GM12878 (cell line): Measurements from ENCODE around the gene TRIM56. TPM values are rescaled to one million over a fixed set of nuclear protein-coding genes. Genes with fewer than 3 reads are reported as not detected.

Experiments used
- ATAC-seq: fragments of 200-7000 bp; cut with Tn5 transposase; 3 replicates; pipeline ENCODE4 v1.9.1; 2020; ENCODE audit warnings: mild to moderate bottlenecking, moderate library complexity
- BruUV-seq: library from RNA; stranded (reverse); fragments of 400-500 nt; replicated peaks from 2 replicates; lab custom pipeline; 2021; lab: Mats Ljungman, UMichigan
- CTCF ChIA-PET: fragments of 300-600 bp; sonication (Branson Sonifier 250); formaldehyde crosslinking; extraction: SDS; loops from one replicate; lab custom pipeline; 2021; ENCODE audit warnings: inconsistent platforms; lab: Yijun Ruan, JAX
- POLR2A ChIA-PET: fragments of 350-600 bp; formaldehyde crosslinking; extraction: SDS; loops from one replicate; lab custom pipeline; 2021; ENCODE audit warnings: inconsistent platforms; lab: Charles Lee
- RAD21 ChIA-PET: fragments of 300-600 bp; sonication (Branson Sonifier 250); formaldehyde crosslinking; loops from one replicate; lab custom pipeline; 2023; ENCODE audit warnings: antibody characterized with exemption; ENCODE audit not compliant: unreplicated experiment; lab: Charles Lee
- SMC1A ChIA-PET: fragments of 300-600 bp; sonication (Branson Sonifier 250); formaldehyde crosslinking; loops from one replicate; lab custom pipeline; 2023; ENCODE audit not compliant: unreplicated experiment, uncharacterized antibody; lab: Charles Lee
- DNase-seq: peaks from one replicate; pipeline ENCODE4 v3.0.0-alpha.2; 2011; ENCODE audit warnings: low read depth, low spot score
- FAIRE-seq: peaks from 3 replicates; lab custom pipeline; 2011; peaks lifted over from hg19 to GRCh38; lab: Jason Lieb, UNC
- H2AFZ ChIP-seq: 2 replicates; pipeline ENCODE4 v1.6.0; 2011; ENCODE audit warnings: low read depth, low read length, control low read depth; ENCODE audit not compliant: control insufficient read depth
- H3K27ac ChIP-seq: 2 replicates; pipeline ENCODE4 v1.5.1; 2011; ENCODE audit warnings: control low read depth; ENCODE audit not compliant: control insufficient read depth, insufficient read depth
- H3K27me3 ChIP-seq, 2 experiments: replicated peaks in 1 of 2; 2 replicates each; pipeline versions ENCODE4 v1.6.0 to v1.6.1; 2011; ENCODE audit warnings: low read length in 1 of 2; ENCODE audit not compliant: control insufficient read depth in 2 of 2, insufficient read depth in 2 of 2
- H3K36me3 ChIP-seq, 2 experiments: 2 replicates each; pipeline ENCODE4 v1.5.1; 2011; ENCODE audit warnings: low read length in 1 of 2; ENCODE audit not compliant: control insufficient read depth in 2 of 2, insufficient read depth in 2 of 2
- H3K4me1 ChIP-seq: 2 replicates; pipeline ENCODE4 v1.6.1; 2011; ENCODE audit warnings: mild to moderate bottlenecking, low read length, moderate library complexity, mixed read lengths; ENCODE audit not compliant: control insufficient read depth, insufficient read depth
- H3K4me2 ChIP-seq: 2 replicates; pipeline ENCODE4 v1.6.0; 2011; ENCODE audit warnings: control low read depth; ENCODE audit not compliant: control insufficient read depth, insufficient read depth
- H3K4me3 ChIP-seq: fragments of 200-600 bp; sonication (generic); 2 replicates; pipeline ENCODE4 v1.5.1; 2016
- H3K79me2 ChIP-seq: 2 replicates; pipeline ENCODE4 v1.6.0; 2011; ENCODE audit warnings: low read length; ENCODE audit not compliant: control insufficient read depth, insufficient read depth
- H3K9ac ChIP-seq: 2 replicates; pipeline ENCODE4 v1.8.0; 2011; ENCODE audit warnings: low read length, control low read depth, mixed read lengths; ENCODE audit not compliant: control insufficient read depth, insufficient read depth
- H3K9me3 ChIP-seq: replicated peaks from 3 replicates; pipeline ENCODE4 v1.5.1; 2011; ENCODE audit warnings: mild to moderate bottlenecking, low read length; ENCODE audit not compliant: control insufficient read depth, insufficient read depth
- H4K20me1 ChIP-seq: 2 replicates; pipeline ENCODE4 v1.6.0; 2011; ENCODE audit not compliant: control insufficient read depth, insufficient read depth
- ATF7 ChIP-seq: fragments of 450-650 bp; IDR thresholded peaks from 2 replicates; pipeline ENCODE4 v1.6.1; 2016; ENCODE audit warnings: low read depth, mild to moderate bottlenecking
- E2F8 ChIP-seq: fragments of 450-650 bp; IDR thresholded peaks from 2 replicates; pipeline ENCODE4 v1.6.1; 2018; ENCODE audit warnings: mild to moderate bottlenecking, low read depth, moderate library complexity; ENCODE audit not compliant: partially characterized antibody
- POU2F2 ChIP-seq: IDR thresholded peaks from 3 replicates; pipeline ENCODE4 v1.6.1; 2011; ENCODE audit warnings: low read depth, mild to moderate bottlenecking, low read length, borderline replicate concordance
- PRDM15 ChIP-seq: fragments of 450-650 bp; formaldehyde crosslinking; IDR thresholded peaks from 2 replicates; pipeline ENCODE4 v1.4.0; 2020; ENCODE audit warnings: mild to moderate bottlenecking, moderate library complexity
- RELB ChIP-seq: fragments of 450-650 bp; IDR thresholded peaks from 2 replicates; pipeline ENCODE4 v1.6.1; 2017; ENCODE audit warnings: low read depth, mild to moderate bottlenecking, moderate library complexity
- WGBS: methylation state at CpG from one replicate; pipeline ENCODE4 v1.1.6; 2016; ENCODE audit warnings: low lambda C conversion rate; ENCODE audit not compliant: insufficient replicate concordance, insufficient coverage; ENCODE audit errors: missing lambda C conversion rate; 5-methylcytosine and 5-hydroxymethylcytosine counted together
- in situ Hi-C: fragments of 300-500 bp; cut with MboI; formaldehyde crosslinking; loops from 9 replicates; pipeline ENCODE4 v1.14.3; 2018; ENCODE audit warnings: mixed read lengths
- intact Hi-C: fragments of 100-400 bp; cut with micrococcal nuclease; formaldehyde crosslinking; loops from one replicate; pipeline ENCODE4 v1.14.2; 2022; ENCODE audit not compliant: unreplicated experiment
- polyA plus RNA-seq, 11 experiments: library from polyadenylated mRNA; depleted of rRNA in 4 of 11; unstranded in 6 of 11; stranded (reverse) in 5 of 11; fragments of >200 nt; fragmentation: Nextera tagmentation in 4 of 11; fragmentation: Illumina TruSeq in 1 of 11; extraction: Ambion mirVana in 4 of 11; extraction: Trizol in 1 of 11; gene quantifications; 1 replicate in 1 of 11; 2 replicates in 10 of 11; pipeline versions ENCODE4 v1.2.1 to v1.2.3, GENCODE V29; 2011 to 2016; ENCODE audit warnings: inconsistent platforms in 2 of 11, missing spikeins in 2 of 11, low read depth in 1 of 11
- total RNA-seq, 4 experiments: library from RNA; depleted of rRNA in 3 of 4; stranded (reverse); fragments of >200 nt in 3 of 4; fragmentation: Illumina TruSeq in 1 of 4; extraction: Trizol in 1 of 4; gene quantifications; 2 replicates each; pipeline versions ENCODE4 v1.2.1 to v1.2.3, GENCODE V29; 2013 to 2021

The TRIM56 gene
- total and polyA plus RNA-seq, 10 of the 15 experiments (the other 5 are each of a cell fraction or from before 2014, with no cell fraction given), result 3.2 to 37.5 (median 11.8) TPM

- no peak for TF ChIP-seq E2F8
These were observed 21.1 kb downstream of the TRIM56 start (continued) for GRCh38 chr7:101106386-101106785.

- Histone ChIP-seq H3K4me3 (no peak overlapping the region), H4K20me1 (no peaks in the 10 kb centered on the region), H2AFZ (peak overlapping the region; percentile 37; the same call in 1 of the 2 replicates), H3K9me3 (no peaks in the 10 kb centered on the region), H3K4me1 (peaks cover 12% of the 10 kb centered on the region), H3K79me2 (no peaks in the 10 kb centered on the region), H3K4me2 (no peak overlapping the region), H3K36me3 (no peaks in the 10 kb centered on the region), H3K27ac (no peak overlapping the region), H3K27me3 (no peaks in the 10 kb centered on the region), H3K9ac (no peak overlapping the region)
- intact Hi-C loops, result no loop called here
- no TSS peak for BruUV-seq
- ChIA-PET POLR2A (interaction anchor here (0.7 to 3.3 kb wide), 6 partner anchors 10 to 32 kb away, joined by 3 to 24 read pairs (median 4); partner anchors contain the start of gene TRIM56), RAD21 (interaction anchor here (0.7 to 2.0 kb wide), 5 partner anchors 14 to 34 kb away, joined by 3 to 14 read pairs (median 5); partner anchors contain the start of genes SERPINE1 and TRIM56), CTCF (interaction anchor here (0.8 to 3.4 kb wide), 9 partner anchors 12 to 84 kb away, joined by 3 to 11 read pairs (median 5); partner anchors contain the start of gene TRIM56), SMC1A (interaction anchor here (0.8 to 1.5 kb wide), 6 partner anchors 12 to 84 kb away, joined by 3 to 8 read pairs (median 4); no protein-coding TSS in a partner anchor)
- DNase-seq (peak; percentile 51), FAIRE-seq (no peak), ATAC-seq (peak; percentile 92)
- WGBS, result 4% methylated on average over 16 of the region's 16 CpGs
- in situ Hi-C loops, result no loop called here
- peak; percentile 65 for TF ChIP-seq ATF7
- TF ChIP-seq POU2F2, result no peak
- no peak for TF ChIP-seq PRDM15 (CRISPR knock-in tag)
- peak; percentile 93 for TF ChIP-seq RELB
- TF ChIP-seq E2F8, result no peak
These were observed 23.1 kb downstream of the TRIM56 start for GRCh38 chr7:101108330-101108857.
